ENCODE measurements around the gene GALNT2. TPM values are rescaled to one million over a fixed set of nuclear protein-coding genes. Genes with fewer than 3 reads are reported as not detected.

Gene GALNT2
- total RNA-seq, 3 donors from 2014 or later, result 29.5 to 59.1 (median 55.2) TPM

DNA sequence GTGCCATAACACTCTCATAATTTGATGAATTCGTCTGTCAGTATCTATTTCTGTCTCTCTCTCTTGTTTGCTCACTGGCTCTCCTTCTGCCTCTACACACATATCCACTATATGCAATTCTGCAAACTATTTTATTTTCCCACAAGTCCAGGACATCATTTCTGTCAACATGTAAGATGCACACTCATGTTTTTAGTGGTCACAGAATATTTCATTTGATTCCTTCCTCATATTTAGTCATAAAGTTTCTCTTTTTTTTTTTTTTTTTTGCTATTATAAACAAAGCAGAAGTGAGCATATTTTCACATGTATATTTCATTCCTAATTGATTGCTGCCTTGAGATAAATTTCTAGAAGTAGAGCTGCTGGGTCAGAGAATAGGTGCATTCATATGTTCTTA, 193.8 kb downstream of the GALNT2 start:
- Histone ChIP-seq H3K36me3 (ENCODE audit: low read depth) (no peaks in the 10 kb centered on the region), H3K4me1 (ENCODE audit: low read depth) (no peaks in the 10 kb centered on the region), H3K4me3 (no peak overlapping the region), H3K9me3 (no peaks in the 10 kb centered on the region)
- intact Hi-C loops (cut with DNase I, micrococcal nuclease), result no loop called here
- DNase-seq (no peak), ATAC-seq (no peak)
- TF ChIP-seq, protein P1, sequence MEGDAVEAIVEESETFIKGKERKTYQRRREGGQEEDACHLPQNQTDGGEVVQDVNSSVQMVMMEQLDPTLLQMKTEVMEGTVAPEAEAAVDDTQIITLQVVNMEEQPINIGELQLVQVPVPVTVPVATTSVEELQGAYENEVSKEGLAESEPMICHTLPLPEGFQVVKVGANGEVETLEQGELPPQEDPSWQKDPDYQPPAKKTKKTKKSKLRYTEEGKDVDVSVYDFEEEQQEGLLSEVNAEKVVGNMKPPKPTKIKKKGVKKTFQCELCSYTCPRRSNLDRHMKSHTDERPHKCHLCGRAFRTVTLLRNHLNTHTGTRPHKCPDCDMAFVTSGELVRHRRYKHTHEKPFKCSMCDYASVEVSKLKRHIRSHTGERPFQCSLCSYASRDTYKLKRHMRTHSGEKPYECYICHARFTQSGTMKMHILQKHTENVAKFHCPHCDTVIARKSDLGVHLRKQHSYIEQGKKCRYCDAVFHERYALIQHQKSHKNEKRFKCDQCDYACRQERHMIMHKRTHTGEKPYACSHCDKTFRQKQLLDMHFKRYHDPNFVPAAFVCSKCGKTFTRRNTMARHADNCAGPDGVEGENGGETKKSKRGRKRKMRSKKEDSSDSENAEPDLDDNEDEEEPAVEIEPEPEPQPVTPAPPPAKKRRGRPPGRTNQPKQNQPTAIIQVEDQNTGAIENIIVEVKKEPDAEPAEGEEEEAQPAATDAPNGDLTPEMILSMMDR (IDR thresholded peaks at IDR 0.05), result no peak

- no peaks in the 10 kb centered on the region for H3K4me1 ChIP-seq (ENCODE audit: low read depth)
- intact Hi-C loops (cut with DNase I, micrococcal nuclease), result no loop called here
- no peak overlapping the region for H3K4me3 ChIP-seq
- TF ChIP-seq, protein P1 (IDR thresholded peaks at IDR 0.05), result no peak
- no peaks in the 10 kb centered on the region for H3K36me3 ChIP-seq (ENCODE audit: low read depth)
- ATAC-seq, result no peak
- DNase-seq, result no peak
- no peaks in the 10 kb centered on the region for H3K9me3 ChIP-seq
Measured at GRCh38 chr1:230261928-230262650, 195.1 kb downstream of the GALNT2 start.

- Histone ChIP-seq H3K9me3 (no peaks in the 10 kb centered on the region), H3K4me1 (ENCODE audit: low read depth) (peaks cover 7% of the 10 kb centered on the region), H3K36me3 (ENCODE audit: low read depth) (no peaks in the 10 kb centered on the region), H3K4me3 (no peak overlapping the region)
- no peak for DNase-seq
- no peak for ATAC-seq
- intact Hi-C loops (cut with DNase I, micrococcal nuclease), result no loop called here
- TF ChIP-seq, protein P1 (IDR thresholded peaks at IDR 0.05), result no peak
Measured at GRCh38 chr1:230262867-230263567, 196.0 kb downstream of the GALNT2 start.

DNA sequence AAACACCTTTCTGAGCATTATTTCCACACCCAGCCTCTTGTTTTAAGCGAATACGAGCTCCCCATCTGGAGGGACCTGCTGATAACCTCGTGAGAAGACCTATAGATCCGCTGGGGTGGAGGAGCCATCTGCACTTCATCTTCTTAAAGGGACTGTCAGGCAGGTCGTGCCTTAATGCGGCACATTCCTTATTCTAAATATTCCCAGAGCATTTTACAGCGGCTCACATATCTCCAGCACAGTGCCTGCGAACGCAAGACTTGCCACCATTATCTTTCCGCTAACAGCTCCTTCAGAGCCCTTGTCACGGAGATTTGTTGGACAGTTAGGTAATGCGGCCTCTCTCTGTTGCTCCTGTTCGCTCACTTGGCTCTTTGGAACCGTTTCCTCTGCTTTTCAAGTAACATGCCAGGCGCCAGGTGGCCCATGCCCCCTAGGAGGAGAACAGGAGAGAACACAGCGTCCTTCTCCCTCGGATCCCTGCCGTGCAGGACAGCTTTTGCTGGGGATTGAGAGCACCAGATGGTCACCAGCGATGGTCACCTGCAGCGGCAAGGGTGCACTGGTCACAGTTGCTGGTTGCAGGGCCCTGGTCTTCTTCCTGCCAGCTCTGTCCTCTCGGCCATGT, 196.6 kb downstream of the GALNT2 start:
- no peak for ATAC-seq
- no peaks in the 10 kb centered on the region for H3K36me3 ChIP-seq (ENCODE audit: low read depth)
- no peak overlapping the region for H3K4me3 ChIP-seq
- intact Hi-C loops (cut with DNase I, micrococcal nuclease), result no loop called here
- TF ChIP-seq, protein P1 (IDR thresholded peaks at IDR 0.05), result no peak
- H3K9me3 ChIP-seq, result no peaks in the 10 kb centered on the region
- DNase-seq, result no peak
- peaks cover 13% of the 10 kb centered on the region for H3K4me1 ChIP-seq (ENCODE audit: low read depth)

DNA sequence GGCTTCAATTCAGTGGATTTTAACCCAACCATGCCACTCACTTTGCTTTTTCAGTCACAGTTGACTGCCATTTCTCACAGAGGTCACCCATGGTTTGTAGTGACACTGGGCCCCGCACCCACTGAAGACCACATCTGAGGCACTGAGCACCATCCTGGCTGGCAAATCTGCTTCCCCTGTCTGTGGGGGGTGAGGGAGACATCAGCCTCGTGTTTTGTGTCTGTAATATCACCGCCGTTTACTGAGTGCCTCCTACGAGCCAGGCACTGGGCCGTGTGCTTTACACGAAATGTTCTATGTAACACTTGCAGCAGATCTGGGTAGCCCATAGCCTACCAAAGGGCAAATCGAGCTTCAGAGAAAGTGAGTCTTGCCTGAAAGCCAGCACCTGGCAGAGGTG, 197.3 kb downstream of the GALNT2 start:
- intact Hi-C loops (cut with DNase I, micrococcal nuclease), result no loop called here
- Histone ChIP-seq H3K36me3 (ENCODE audit: low read depth) (no peaks in the 10 kb centered on the region), H3K9me3 (no peaks in the 10 kb centered on the region), H3K4me1 (ENCODE audit: low read depth) (peaks cover 15% of the 10 kb centered on the region), H3K4me3 (no peak overlapping the region)
- TF ChIP-seq, protein P1 (IDR thresholded peaks at IDR 0.05), result no peak
- no peak for ATAC-seq
- DNase-seq, result no peak

All from mucosa of descending colon (tissue), 3 donors.